Measurements from ENCODE around the gene TPST1.
A peak's percentile ranks its signal among the peaks of the same experiment; 100 is the strongest.
"Not testable (repeated sequence)": the region's sequence is repeated elsewhere in the genome, so short reads cannot be mapped to it uniquely, and the experiment has no call there.

TPST1 gene

DNA sequence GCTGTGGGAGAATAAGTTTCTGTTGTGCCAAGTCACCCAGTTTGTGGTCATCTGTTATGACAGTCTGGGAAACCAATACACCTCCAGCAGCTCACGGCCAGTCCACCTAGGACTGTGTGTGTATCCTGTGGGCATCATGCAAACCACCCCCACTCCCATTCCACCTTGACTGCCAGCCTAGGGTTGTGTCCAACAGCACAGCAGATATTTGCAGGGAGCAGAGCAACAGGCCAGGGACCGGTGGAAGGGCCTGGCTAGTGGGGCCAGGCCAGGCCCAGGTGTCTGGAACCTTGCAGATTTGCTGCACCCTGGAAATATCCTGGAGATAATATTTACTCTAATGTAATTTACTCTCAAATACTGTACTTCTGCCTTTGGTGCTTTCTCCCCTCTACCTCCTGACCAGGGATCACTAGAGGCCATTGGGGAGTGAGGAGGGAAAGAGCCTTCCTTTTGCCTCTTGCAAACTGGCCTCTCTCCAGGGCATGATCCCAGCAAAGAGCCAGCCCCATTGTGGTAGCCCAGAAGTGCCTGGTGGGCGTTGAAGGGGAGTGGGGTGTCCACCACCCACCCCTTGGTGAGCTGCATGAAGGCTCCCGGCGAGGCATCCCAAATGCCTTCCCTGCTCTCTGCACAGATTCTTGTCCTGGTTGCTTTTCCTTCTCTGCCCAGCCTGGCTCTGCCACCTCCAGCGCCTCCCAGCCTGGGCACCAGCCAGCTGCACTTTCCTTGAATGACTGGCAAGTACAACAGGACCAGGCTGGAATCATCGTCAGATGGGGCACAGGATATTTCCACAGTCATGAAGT, 15.2 kb upstream of the TPST1 start:
- no peak for DNase-seq

DNA sequence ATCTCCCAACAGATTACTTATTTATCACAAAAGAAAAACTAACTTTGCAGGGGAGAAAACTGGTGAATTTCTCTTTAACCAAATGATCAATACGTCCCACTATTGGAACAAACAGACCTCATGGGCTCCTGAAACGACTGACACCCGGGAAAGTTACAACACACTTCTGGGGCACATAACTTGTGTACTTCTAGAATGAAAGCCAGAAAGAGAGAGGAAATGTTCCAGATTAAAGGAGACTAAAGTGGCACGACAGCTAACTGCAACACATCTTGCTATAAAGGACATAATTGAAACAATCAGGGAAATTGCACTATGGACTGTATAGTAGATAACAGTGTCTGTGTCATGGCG, 14.7 kb upstream of the TPST1 start:
- no peak for DNase-seq

DNA sequence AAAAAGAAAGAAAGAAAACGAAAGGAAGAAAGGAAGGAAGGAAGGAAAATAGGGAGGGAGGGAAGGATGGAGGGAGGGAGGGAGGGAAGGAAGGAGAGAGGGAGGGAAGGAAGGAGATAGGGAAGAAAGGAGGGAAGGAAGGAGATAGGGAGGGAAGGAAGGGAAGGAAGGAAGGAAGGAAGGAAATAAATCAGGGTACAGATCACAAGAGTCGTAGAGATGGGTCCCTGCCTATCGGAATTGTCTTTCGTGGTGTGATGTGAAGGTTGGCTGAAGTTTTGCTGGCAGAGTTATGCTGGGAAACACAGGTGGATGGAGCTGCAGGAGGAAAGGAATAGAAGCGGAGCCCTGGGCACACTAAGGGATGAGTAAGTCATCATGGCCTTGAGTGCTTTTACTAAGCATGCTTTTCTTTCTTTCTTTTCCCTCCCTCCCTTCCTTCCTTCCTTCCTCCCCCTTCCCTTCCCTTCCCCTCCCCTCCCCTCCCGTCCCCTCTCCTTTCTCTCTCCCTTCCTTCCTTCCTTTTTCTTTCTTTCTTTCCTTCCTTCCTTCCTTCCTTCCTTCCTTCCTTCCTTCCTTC, 11.9 kb upstream of the TPST1 start:
- no peak for DNase-seq

GRCh38 chr7:66198469-66198868, 6.7 kb upstream of the TPST1 start:
- no peak for DNase-seq

DNA sequence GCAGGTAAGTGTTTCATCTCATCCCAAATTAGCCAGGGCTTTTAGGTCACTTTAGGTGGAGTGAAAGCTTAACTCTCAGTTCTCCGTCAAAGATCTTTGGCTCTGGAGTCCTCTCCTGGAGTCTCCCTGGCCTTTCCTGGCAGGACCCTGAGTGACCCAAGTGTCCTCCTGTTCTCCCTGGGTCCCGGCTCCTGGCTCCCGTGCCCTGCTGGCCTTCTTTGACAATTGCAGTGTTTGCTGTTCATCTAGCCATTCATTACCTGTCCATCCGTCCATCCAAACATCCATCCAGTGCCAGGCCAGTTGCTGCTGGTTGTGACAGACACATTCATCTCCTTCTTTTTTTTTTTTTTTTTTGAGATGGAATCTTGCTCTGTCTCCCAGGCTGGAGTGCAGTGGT, 6.2 kb upstream of the TPST1 start:
- DNase-seq = no peak

- no peak for DNase-seq
These were observed 2.7 kb upstream of the TPST1 start for GRCh38 chr7:66202441-66202840.

DNA sequence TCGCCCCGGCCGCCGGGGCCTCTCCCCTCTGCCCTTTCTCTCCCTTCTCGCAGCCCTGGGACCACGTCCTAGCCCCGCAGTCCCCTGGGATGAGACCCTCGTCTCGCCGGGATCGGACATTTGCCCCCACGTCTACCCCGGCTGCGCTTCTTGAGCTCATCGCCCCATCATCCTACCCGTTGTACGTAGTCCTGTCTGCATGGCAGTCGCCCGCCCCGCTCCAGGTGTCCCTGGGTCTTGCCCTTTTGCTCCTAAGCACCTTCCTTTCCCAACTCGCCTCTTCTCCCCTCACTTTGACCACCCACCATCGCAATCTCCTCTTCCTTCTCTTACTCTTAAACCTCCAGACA, 582 bp downstream of the TPST1 start:
- DNase-seq = peak; percentile 16

GRCh38 chr7:66206119-66206933, 1.2 kb downstream of the TPST1 start:
- no peak for DNase-seq

DNA sequence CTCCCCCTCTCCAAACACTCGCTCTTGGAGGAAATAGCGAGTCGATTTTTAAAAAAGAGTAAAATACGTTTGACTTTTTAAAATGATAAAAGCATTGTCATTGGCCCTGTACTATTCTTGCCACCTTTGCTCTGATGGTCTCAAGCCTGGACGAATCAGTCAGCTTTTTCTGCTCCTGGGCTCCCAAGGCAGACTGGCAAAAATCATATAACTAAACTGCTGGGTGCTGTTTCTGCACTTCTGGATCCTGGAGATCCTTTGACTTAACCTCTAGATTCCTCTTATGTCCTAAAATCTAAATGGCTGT, 1.8 kb downstream of the TPST1 start:
- no peak for DNase-seq

DNA sequence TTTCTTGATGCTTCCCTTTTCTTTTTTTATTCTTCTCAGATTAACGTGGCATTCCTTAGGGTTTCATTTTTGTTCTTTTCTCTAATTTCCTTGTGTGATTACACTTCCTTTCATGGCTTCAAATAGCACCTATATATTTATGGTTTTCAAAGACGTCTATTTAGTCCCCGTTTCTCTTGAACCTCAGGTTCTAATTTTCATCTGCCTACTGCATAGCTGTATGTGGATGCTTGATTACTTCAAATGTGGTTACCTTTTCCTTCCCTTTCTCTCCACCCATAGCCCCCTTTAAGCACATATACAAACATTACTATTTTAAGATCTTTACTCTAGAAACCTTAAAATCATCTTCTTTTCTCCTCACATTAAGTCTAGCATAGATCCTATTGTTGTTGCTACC, 2.4 kb downstream of the TPST1 start:
- DNase-seq = no peak

DNA sequence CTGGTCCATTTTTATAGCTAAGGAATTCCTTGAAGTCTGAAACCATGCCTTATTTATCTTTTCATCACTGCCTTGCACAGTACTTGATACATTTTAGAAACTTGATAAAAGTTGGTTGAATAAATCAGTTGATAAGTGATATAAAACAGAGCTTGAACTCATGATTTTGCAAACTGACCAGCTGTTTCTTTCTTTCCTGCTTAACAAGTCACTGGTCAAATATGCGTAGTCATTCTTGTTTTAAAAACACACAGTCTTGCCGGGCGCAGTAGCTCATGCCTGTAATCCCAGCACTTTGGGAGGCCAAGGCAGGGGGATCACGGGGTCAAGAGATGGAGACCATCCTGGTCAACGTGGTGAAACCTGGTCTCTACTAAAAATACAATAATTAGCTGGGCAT, 6.3 kb downstream of the TPST1 start:
- DNase-seq = no peak

GRCh38 chr7:66213637-66214036, 8.5 kb downstream of the TPST1 start:
- no peak for DNase-seq

- DNase-seq = no peak
These were observed 11.6 kb downstream of the TPST1 start for GRCh38 chr7:66216687-66217086.

DNA sequence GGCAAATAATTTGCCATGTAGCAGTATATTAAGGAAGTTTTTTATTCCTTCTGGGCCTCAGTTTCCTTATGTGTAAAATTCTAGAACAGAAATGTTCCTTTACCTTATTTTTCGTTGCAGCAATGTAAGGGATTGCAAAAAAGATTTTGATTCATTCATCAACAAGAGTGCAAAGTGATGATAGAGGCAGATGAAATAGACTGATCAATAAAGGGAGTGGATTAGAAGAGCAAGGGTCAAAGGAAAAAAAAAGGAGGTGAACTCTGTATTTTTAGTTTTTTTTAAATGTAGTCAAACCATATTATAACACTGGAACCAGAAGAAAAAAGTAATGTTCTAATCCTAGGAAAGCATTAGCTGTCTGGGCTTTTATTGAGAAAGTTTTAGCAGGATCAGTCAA, 14.7 kb downstream of the TPST1 start:
- no peak for DNase-seq

DNA sequence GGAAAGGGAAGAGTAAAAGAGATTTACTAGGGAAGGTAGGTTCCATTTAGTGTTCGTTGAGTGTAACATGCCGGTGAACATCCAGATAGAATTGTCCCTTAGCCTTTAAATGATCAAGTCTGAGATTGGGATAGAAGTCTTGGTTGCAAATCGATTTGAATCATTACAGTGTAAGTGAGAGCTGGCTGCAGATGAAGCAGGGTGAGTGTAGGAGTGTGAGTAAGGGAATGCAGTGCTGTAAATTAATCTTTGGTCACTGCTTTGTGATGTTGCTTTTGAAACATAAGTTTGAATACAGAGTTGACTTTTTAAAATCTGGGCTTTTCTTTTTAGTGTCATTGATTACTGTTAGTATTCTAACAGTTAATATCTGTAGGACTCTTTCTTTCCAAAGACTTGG, 16.3 kb downstream of the TPST1 start:
- no peak for DNase-seq

DNA sequence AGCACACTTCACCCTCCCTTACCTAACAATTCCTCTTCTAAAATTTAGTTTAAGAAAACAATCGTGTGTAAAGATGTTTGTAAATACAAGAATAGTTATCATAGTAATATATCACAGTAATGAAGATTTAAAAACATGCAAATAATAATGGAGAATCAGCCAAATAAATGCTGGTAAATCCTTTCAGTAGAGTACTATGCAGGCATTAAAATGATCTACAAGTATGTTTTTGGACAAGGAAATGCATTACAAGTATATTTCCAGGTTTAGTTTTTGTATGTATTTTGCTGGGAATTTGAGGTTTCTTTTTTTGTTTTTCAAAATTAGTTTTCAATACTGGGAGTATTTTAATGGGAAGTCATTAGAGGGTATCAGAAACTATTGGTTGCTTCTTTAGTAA, 22.7 kb downstream of the TPST1 start:
- DNase-seq = no peak

GRCh38 chr7:66231326-66232216, 26.4 kb downstream of the TPST1 start:
- not testable (repeated sequence) for DNase-seq

GRCh38 chr7:66233638-66234037, 28.5 kb downstream of the TPST1 start:
- no peak for DNase-seq

DNA sequence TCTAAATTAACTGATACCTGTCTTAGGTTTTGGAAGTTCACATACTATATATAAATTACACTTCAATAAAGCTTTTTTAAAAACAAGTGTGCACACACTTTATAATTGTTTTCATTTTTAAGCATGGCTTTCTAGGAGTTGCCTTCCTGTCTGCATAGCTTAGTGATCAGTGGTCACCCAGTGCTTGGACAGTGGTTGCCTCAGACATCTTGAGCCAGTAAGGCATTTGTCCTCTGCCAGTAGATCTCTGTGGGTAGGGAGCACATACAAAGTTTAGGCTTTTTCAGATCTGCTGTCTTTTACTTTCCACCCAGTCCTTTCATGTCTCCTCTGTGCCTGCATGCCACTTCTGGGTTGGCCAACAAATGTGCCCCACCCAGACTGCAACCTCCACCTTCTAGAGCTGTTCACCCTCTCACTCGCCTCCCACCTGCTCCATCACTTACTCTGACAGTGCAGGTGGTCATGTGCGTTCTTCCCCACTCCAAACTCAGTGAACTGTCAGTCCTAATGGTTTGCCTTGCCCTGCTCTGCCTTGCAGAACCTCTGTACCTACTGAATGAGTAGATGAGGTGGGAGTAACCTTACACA, 31.7 kb downstream of the TPST1 start:
- DNase-seq = no peak

DNA sequence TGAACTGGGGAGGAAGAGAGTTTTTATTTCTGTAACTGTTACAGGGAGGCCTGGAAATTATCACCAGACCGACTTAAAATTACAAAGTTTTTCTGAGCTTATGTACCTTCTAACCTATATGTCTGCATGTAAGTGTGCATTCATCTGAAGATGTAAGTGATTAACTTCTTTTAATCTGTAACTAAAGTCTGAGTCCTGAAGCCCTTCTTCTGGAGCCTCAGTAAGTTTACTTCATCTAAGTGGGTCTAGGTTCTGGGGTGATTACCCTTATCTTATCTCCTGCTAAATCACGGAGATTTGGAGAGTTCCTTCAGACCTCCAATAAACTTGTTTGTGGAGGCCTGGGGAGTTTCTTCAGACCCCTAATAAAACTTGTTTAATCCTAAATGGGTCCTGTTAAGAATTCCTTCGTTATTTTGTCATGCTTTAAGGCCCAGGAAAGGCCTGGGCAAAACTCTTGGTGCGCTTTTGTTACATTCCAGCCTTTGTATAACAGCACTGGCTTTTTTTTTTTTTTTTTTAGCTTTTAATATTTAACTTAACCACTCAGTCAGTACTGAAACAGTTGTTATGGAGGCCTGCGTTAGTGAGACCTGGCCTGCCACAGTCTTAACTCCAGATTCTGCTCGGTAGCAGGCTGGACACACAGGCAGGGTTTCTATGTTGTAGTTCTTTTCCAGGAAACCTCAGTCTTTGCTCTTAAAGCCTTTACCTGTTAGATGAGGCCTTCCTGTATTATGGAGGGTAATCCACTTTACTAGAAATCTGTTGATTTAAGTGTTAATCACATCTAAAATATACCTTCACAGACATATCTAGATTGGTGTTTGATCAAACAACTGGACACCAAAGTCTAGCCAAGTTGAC, 33.0 kb downstream of the TPST1 start:
- no peak for DNase-seq

DNA sequence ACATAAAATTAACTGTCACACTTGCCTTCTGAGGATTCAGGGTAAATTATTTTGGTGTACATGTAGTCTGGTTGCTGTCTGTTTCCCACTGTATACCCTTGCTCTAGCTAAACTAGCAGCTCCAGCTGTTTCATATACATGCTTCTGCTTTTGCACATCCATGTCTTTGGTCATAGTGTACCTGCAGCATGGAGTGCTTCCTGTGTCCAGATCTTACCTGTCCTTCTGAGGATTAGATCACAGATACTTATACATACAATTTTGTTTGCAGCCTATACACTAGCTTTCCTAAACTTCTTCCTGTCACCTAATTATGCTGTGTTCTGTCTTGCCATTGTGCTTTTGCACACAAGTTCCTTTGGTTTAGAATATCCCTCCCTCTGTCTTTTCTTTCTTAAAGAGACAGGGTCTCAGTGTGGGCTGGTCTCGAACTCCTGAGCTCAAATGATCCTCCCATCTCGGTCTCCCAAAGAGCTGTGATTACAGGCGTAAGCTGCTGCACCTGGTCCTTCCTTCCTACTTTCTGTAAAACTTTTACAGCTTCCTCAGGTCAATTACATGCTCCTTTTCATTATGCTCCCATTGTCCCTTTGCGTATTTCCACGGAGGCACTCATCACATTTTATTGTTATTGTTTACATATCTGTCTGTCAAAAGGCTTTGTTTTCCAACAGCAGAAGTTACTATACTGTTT, 33.8 kb downstream of the TPST1 start:
- DNase-seq = no peak
